GM18867 (cell line): ENCODE results near the gene MTSS2.

Experiments used
- ATAC-seq: cut with Tn5 transposase; IDR thresholded peaks from one replicate; pipeline ENCODE4 v1.9.1; 2021; ENCODE audit warnings: mild to moderate bottlenecking, moderate library complexity; ENCODE audit not compliant: unreplicated experiment

MTSS2 gene

GRCh38 chr16:70700101-70701020, 14.5 kb upstream of the MTSS2 start:
- no peak for ATAC-seq

- ATAC-seq: no peak
Measured at GRCh38 chr16:70699696-70700095, 13.8 kb upstream of the MTSS2 start.

DNA sequence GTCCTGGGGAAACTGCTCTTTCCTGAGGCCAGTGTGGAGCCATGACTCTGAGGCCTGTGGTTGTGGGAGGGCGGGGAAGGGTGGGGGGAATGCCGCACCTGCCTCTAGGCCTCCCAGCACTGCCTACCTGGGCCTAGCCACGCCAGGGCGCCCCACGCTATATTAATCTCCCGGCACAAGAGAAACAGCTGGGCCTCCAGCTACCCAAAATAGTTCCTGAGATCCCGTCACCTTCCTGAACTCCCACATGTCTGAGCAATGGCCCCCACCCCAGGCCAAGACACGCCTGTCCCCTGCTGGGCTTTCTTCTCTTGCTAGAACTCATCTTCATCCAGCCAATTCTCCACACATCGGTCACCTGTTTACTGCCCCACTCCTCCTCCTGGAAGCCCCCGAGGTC, 13.0 kb upstream of the MTSS2 start:
- no peak for ATAC-seq

DNA sequence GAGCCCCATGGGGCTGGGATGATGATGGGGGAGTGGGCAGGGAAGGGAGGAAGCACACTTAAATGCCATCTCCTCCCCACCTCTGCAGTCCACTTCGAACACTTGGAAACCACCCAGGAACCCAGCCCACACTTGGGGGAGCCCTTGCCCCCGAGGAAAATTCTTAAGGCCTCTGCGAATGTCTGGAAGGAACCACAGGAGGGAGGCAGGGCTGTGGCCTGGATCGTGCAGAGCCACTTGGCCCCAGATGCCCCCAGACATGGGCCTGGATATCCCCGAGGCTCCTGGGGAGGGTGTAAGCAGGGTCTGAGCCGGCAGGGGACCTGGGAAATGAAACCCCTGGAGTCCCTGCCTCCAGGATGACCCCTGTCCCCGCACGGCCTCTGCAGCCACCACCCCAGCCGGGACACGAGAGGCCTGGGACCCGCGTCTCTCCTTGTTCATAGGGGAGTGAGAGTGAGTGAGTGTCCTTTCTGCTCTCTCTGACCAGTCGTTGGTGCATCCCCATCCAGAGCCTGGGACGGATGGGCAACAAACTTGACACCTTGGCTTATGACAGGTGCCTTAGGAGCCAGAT, 11.8 kb upstream of the MTSS2 start:
- ATAC-seq: no peak

DNA sequence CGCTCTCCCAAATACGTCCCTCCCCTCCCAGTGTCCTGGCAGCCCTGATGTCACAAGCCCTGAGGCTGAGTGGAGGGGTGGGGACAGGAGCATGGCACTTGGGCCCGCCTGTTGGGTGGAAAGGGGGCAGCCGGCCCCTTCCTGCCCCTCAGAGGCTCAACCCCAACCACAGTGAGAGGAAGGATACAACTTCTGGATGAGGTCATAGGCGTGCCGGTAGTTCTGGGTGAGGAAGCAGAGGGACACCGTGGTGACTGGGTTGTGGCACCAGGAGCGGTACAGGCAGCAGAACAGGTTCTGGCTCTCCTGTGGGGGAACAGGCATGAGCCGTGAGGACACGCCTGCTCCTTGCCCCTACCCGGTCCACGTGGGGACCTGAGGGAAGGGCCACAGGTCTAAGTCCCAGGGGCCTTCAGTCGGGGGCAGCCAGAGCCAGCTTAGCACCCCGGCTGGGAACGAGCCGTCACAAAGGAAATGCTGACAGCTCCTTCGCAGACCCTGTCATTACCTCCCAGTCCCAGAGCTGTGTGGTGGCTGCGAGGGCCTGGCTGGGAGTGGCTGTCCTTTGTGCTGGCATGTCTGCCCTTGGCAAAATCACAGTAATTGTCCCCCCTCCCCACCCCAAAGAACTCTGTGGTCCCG, 11.2 kb upstream of the MTSS2 start:
- no peak for ATAC-seq

- ATAC-seq: no peak
Measured at GRCh38 chr16:70696355-70696754, 10.5 kb upstream of the MTSS2 start.

DNA sequence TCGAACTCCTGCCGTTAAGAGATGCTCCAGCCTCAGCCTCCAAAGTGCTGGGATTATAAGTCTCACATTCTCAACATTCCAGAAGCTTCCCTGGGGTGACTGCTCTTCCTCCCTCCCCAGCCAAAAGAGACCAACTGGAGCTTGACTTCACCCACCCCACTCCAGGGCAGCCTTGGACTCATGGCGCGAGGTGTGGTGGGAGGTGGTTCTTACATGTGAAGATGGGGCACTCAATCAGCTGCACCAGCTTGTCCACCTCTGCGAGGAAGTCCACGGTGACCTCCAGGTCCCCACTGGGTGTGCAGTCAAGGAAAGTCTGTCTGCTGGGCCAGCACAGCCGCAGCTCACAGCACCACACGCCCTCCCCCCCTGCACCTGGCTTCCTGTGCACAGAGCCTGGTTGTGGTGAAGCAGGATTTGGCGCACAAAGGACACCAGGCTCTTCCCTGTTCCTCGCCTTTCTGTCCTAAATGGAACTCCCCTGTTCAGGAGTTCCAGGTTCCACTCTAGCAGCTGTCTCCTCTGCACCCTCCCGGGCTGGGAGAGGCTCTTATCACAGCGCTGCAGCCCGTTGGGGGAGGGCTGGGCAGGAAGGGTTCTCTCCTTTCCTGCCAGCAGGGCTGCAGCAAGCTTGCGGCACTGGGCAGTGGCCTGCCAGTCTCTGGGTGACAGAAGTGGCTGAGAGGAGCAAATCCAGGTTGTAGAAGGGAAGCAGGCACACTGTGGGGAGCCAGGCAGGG, 9.6 kb upstream of the MTSS2 start:
- no peak for ATAC-seq

DNA sequence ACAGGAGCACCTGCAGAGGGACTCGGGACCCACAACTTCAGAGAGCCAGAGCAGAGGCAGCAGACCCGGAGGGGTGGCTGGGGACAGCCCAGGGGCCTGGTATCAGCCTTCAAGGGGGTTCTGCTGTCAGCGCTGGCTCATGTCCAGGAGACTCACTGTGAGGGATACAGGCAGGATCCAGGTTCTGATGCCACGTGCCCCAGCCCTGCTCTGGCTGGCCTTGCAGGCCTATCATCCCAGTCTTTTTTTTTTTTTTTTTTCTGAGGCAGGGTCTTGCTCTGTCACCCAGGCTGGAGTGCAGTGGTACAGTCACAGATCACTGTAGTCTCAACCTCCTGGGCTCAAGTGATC, 9.0 kb upstream of the MTSS2 start:
- no peak for ATAC-seq

- ATAC-seq: no peak
Measured at GRCh38 chr16:70694088-70694867, 8.4 kb upstream of the MTSS2 start.

DNA sequence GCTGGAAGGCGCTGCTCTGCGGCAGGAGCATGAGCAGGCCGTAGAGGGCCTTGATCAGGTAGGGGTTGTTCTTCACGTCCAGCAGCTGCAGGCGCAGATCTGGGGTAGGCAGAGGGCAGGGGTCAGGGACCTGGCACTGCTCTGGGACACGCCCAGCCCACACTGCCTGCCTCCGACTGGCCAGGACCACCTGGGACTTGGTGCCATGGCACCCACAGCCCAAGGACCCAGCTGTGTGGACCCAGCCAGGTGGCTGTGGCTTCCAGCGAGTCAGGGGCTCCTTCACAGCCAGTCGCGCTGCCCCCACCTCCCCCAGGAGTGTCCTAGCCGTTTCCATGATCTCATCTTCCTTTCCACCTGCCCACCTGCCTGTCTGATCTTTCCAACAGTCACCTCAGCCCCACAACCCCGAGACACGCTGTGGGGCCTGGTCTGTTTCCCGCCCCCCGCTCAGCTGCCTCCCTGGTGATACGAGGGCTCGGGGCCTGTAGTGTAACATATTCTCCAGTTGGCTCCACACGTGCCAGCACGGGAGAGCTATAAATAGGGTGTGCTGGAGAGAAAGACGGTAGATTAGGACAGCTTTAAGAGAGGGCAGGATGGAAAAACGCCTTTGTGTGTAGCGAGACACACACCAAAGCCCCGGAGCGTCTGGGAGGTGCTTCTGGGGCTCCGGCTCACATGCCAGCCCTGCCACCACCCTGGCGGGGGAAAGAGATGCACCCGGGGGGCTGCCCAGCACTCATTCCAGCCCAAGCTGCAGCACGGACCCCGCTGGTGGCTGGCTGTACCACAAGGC, 7.2 kb upstream of the MTSS2 start:
- ATAC-seq: no peak

DNA sequence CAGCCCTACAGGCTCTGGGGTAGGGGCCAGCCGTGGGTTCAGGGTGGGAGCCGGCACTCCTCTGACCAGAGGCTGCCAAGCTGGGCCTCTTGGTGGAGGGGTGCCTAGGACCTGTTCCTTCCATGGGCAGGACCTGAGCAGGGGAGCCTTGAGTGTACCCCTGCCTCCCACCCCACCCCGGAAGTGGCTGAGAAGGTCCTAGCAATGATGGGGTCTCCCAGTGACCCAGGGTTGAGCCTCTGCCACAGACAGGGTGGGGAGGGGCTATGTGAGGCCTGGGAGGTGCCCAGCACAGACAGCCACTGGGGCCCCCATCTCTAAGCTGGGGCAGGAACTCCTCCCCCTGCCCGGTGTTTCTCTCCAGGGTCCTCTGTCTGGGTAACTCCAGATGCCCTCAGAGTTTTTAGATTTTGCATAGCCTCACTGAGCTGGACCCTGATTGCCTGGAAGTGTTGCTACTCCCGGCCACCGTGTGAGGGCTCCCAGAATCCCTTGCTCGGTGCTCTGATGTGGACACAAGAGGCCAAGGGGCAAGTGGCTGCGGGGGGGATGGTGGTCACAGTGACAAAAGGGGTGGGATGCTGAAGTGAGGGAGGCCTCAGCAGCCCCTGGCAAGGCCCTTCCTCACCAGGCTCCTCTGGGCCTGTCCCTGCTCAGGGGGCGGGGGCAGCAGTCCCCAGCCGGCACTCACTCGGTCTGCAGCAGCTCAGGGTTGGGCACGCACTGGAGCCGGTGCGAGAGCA, 6.4 kb upstream of the MTSS2 start:
- ATAC-seq: no peak

DNA sequence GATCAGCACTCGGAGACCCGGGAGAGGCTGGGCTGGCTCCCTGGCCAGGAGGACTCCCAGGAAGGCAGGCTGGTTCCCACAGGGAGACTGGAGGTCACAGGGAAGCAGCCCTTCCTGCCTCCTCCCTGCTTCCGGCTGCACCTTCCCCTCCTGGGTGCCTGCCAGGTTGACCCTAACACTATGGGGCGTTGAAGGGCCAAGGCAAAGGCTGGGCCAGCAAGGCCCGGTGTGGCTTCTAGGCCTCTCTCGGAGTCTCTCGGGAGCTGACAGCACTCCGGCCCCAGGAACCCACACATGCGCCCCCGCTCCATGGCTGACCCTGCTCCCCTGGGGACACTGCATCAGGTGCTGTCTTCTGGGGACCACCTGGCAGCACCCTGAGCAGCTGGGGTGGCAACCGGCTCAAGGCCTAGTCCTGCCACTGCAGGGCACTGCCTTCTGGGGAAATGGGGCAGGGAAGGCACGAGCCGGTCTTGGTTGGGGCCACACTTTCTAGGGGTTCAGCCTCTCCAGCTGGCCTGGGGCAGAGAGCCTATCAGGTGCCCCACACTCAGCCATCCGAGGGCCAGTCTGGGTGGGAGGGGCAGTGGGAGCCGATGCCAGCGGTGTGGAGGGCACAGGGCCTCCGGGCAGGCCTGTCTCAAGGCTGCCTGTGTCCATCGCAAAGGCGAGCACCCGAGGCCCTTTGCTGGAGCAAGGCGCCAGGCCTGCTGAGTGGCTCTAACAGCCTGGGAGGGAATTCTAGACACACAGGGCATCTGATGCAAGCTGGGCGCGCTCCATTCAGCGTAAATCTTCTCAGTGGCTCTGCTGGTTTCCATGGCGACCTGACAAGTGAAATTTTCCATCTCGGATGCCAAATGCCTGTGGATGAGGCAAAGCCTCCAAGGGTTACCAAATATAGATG, 5.6 kb upstream of the MTSS2 start:
- no peak for ATAC-seq

DNA sequence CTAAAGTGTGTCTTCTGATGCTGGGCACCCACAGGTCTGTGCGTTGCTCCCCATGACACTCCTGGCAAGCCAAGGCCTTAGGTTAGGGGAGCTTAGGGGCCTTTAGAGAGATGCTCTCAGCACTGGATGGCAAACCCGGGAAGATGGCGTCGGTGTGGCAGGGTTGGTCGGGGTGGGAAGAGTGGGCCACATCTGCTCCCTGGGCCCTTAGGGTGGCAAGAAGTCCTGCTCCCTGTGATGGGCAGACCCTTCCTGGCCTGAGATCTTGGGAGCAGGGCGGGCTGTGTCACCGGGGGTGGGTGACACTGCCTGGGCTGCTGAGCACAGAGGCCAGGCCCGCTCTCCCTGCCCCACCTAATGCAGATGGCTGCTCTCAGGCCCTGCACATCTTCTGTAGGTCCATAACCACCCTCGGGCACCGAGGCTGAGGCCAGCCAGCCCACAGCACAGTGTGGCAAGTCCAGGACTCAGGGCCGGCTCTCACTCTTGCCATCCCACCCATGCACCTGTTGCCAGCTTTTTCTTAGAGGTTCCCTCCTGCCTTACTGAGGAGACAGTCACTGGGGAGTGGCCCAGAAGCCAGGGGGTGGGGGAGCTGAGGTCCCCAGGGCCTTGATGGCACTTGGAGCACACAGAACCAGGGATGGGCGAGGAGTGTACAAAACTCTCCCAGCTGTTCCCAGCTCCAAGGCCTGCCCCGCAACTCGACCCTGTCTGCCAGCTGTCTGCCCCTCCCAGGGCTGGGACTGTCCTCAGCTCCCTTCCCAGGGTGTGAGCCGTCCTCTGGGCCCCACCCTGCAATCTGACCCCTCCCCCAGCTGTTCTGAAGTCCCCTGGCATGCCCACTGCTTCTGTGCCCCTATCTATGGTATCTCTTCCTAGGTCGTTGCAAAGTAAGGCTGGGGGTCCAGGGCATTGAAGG, 4.4 kb upstream of the MTSS2 start:
- ATAC-seq: no peak

- ATAC-seq: no peak
Measured at GRCh38 chr16:70689035-70689969, 3.4 kb upstream of the MTSS2 start.

- ATAC-seq: no peak
Measured at GRCh38 chr16:70688246-70688742, 2.4 kb upstream of the MTSS2 start.
